C4-2B (cell line): ENCODE measurements around the gene ZNF689.

ENCODE experiments used
- ZFX ChIP-seq: fragments of 450-650 bp; IDR thresholded peaks from 2 replicates; pipeline ENCODE4 v1.6.1; 2017
- TF ChIP-seq, protein P1 (sequence below): fragments of 450-650 bp; conservative IDR thresholded peaks from 2 replicates; pipeline ENCODE4 v1.5.1; 2017; ENCODE audit warnings: mild to moderate bottlenecking

DNA sequence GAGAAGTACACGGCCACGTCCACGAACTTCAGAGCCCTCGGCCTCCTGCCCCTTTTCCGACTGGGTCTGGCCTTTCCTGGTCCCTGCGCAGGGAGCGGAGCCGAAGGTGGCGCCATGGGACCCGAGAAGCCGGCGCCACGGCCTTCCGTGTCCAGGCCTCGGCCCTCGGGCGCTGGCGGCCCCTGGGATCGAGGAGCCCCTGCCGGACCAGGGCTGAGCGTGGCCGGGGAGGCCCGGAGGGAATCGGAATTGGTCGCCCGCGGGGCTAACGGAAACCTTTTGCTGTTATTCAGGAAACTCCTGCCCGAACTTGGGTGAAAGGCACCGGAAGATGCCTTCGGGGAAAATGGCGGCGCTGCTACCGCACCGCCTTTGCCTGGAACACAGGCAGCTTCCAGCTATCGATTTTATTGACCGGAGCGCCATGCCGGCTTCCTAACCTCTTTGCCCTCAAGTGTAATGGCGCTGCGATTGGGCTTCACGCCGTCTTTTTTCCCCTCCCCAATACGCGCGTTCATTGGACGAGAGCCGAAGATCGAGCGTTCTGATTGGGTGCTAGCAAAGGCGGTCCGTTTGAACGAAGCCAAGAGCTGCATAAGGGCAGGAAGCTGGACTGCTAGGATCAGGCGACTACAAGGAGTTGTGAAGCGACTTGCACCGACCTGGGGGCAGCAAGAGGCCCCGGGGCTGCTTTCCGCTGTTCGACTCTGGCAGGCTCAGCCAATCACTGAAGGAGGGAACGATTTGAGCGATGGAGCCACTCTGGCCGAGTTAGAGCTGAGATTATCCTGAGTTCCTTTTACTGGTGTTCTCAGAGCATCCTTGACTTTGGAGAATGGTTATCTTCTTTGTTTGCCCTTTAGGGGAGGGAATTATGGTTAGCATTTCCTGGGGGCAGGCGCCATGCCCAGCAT, at the start of gene ZNF689:
- TF ChIP-seq, protein P1, sequence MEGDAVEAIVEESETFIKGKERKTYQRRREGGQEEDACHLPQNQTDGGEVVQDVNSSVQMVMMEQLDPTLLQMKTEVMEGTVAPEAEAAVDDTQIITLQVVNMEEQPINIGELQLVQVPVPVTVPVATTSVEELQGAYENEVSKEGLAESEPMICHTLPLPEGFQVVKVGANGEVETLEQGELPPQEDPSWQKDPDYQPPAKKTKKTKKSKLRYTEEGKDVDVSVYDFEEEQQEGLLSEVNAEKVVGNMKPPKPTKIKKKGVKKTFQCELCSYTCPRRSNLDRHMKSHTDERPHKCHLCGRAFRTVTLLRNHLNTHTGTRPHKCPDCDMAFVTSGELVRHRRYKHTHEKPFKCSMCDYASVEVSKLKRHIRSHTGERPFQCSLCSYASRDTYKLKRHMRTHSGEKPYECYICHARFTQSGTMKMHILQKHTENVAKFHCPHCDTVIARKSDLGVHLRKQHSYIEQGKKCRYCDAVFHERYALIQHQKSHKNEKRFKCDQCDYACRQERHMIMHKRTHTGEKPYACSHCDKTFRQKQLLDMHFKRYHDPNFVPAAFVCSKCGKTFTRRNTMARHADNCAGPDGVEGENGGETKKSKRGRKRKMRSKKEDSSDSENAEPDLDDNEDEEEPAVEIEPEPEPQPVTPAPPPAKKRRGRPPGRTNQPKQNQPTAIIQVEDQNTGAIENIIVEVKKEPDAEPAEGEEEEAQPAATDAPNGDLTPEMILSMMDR, result no peak
- TF ChIP-seq ZFX, result peak; percentile 98
